Mesothelial cell of epicardium (in vitro differentiated cells): ENCODE data around the gene FAM83F. TPM values are rescaled to one million over a fixed set of nuclear protein-coding genes. Genes with fewer than 3 reads are reported as not detected.

Source experiments
- DNase-seq, 2 experiments: peaks; one replicate each; pipeline ENCODE4 v3.0.0; 2021; ENCODE audit warnings: low spot score in 2 of 2; ENCODE audit not compliant: unreplicated experiment in 2 of 2
- H3K27ac Mint-ChIP-seq: 2 replicates; pipeline ENCODE4 v1.8.0; 2021; ENCODE audit warnings: mixed read lengths
- H3K27me3 Mint-ChIP-seq: 2 replicates; pipeline ENCODE4 v1.8.0; 2021; ENCODE audit warnings: low read depth, mixed read lengths
- H3K36me3 Mint-ChIP-seq: 2 replicates; pipeline ENCODE4 v1.8.0; 2021; ENCODE audit warnings: mixed read lengths
- H3K4me1 Mint-ChIP-seq: 2 replicates; pipeline ENCODE4 v1.8.0; 2021; ENCODE audit warnings: mixed read lengths
- H3K4me3 Mint-ChIP-seq: 2 replicates; pipeline ENCODE4 v1.8.0; 2021; ENCODE audit warnings: mild to moderate bottlenecking, moderate library complexity, mixed read lengths
- H3K9me3 Mint-ChIP-seq: 2 replicates; pipeline ENCODE4 v1.8.0; 2021; ENCODE audit warnings: mixed read lengths
- CTCF ChIP-seq: fragments of 200-600 bp; sonication (generic); IDR thresholded peaks from one replicate; pipeline ENCODE4 v1.5.0; 2021; ENCODE audit warnings: antibody characterized with exemption; ENCODE audit not compliant: unreplicated experiment
- total RNA-seq: library from RNA; stranded (reverse); gene quantifications from 3 replicates; pipeline ENCODE4 v1.2.1, GENCODE V29; 2021

Gene FAM83F
- total RNA-seq, 1 donor from 2014 or later, result 8.0 TPM

- H3K36me3 Mint-ChIP-seq, result no peaks in the 10 kb centered on the region
- H3K27ac Mint-ChIP-seq, result no peak overlapping the region
- no peak overlapping the region for H3K4me3 Mint-ChIP-seq
Measured at GRCh38 chr22:39985383-39986035, 9.2 kb upstream of the FAM83F start.

GRCh38 chr22:39988386-39989114 lies 6.2 kb upstream of the FAM83F start:
- H3K27ac Mint-ChIP-seq, result no peak overlapping the region
- H3K27me3 Mint-ChIP-seq, result peaks cover 75% of the 10 kb centered on the region

More at GRCh38 chr22:39985383-39986035, 9.2 kb upstream of the FAM83F start:
- Mint-ChIP-seq H3K27me3 (peaks cover 51% of the 10 kb centered on the region), H3K9me3 (no peaks in the 10 kb centered on the region), H3K4me1 (no peaks in the 10 kb centered on the region)
- no peak for DNase-seq
- no peak for TF ChIP-seq CTCF

GRCh38 chr22:39989633-39990032 lies 5.1 kb upstream of the FAM83F start:
- DNase-seq, result no peak
- Mint-ChIP-seq H3K9me3 (no peaks in the 10 kb centered on the region), H3K36me3 (no peaks in the 10 kb centered on the region), H3K27ac (no peak overlapping the region), H3K27me3 (peaks cover 76% of the 10 kb centered on the region), H3K4me1 (peaks cover 7% of the 10 kb centered on the region), H3K4me3 (no peak overlapping the region)
- no peak for TF ChIP-seq CTCF

More at GRCh38 chr22:39988386-39989114, 6.2 kb upstream of the FAM83F start:
- no peak for DNase-seq
- Mint-ChIP-seq H3K36me3 (no peaks in the 10 kb centered on the region), H3K4me1 (no peaks in the 10 kb centered on the region), H3K4me3 (no peak overlapping the region), H3K9me3 (no peaks in the 10 kb centered on the region)
- TF ChIP-seq CTCF, result no peak

- Mint-ChIP-seq H3K4me3 (no peak overlapping the region), H3K4me1 (peaks cover 7% of the 10 kb centered on the region), H3K36me3 (no peaks in the 10 kb centered on the region), H3K27me3 (peaks cover 68% of the 10 kb centered on the region), H3K27ac (no peak overlapping the region), H3K9me3 (no peaks in the 10 kb centered on the region)
- no peak for TF ChIP-seq CTCF
- no peak for DNase-seq
Measured at GRCh38 chr22:39990686-39991085, 4.1 kb upstream of the FAM83F start.

- Mint-ChIP-seq H3K27ac (no peak overlapping the region), H3K4me1 (peaks cover 11% of the 10 kb centered on the region), H3K9me3 (no peaks in the 10 kb centered on the region), H3K4me3 (no peak overlapping the region), H3K27me3 (peaks cover 69% of the 10 kb centered on the region), H3K36me3 (no peaks in the 10 kb centered on the region)
- DNase-seq, result no peak
- TF ChIP-seq CTCF, result no peak
Measured at GRCh38 chr22:39991159-39991860, 3.4 kb upstream of the FAM83F start.
